Lower leg skin (tissue), 4 donors: ENCODE measurements around the gene ECE2. TPM values are rescaled to one million over a fixed set of nuclear protein-coding genes. Genes with fewer than 3 reads are reported as not detected.

Experiments used
- DNase-seq, 2 donors: peaks; one replicate each; pipeline ENCODE4 v3.0.0-alpha.2; 2019; ENCODE audit warnings: low spot score in 2 of 2
- H3K4me3 ChIP-seq: fragments of 200-600 bp; sonication (generic); 2 replicates; pipeline ENCODE4 v1.5.1; 2017; ENCODE audit warnings: mild to moderate bottlenecking, low read depth; ENCODE audit not compliant: poor library complexity, severe bottlenecking
- POLR2A ChIP-seq, 2 donors: fragments of 450-650 bp; IDR thresholded peaks; one replicate each; pipeline ENCODE4 v1.6.1; 2016 to 2017; ENCODE audit warnings: antibody characterized with exemption in 2 of 2, mild to moderate bottlenecking in 1 of 2, moderate library complexity in 1 of 2
- WGBS, 2 donors: methylation state at CpG; one replicate each; pipeline ENCODE4 v1.1.5; 2018; 5-methylcytosine and 5-hydroxymethylcytosine counted together
- intact Hi-C: fragments of 100-400 bp; cut with DNase I; formaldehyde crosslinking; loops from one replicate; pipeline ENCODE4 v1.15.0; 2023; ENCODE audit warnings: low total_unique reads
- total RNA-seq, 4 donors: library from RNA; depleted of rRNA; stranded (reverse); fragments of >200 nt; gene quantifications; one replicate each; pipeline ENCODE4 v1.1.0, GENCODE V29; 2016
- TF ChIP-seq, protein P1 (sequence below), 3 donors: fragments of 450-650 bp; IDR thresholded peaks; one replicate each; pipeline ENCODE4 v1.5.1; 2016; ENCODE audit warnings: antibody characterized with exemption in 3 of 3, mild to moderate bottlenecking in 3 of 3, moderate library complexity in 2 of 3

The ECE2 gene
- total RNA-seq, 4 donors from 2014 or later, result not detected

DNA sequence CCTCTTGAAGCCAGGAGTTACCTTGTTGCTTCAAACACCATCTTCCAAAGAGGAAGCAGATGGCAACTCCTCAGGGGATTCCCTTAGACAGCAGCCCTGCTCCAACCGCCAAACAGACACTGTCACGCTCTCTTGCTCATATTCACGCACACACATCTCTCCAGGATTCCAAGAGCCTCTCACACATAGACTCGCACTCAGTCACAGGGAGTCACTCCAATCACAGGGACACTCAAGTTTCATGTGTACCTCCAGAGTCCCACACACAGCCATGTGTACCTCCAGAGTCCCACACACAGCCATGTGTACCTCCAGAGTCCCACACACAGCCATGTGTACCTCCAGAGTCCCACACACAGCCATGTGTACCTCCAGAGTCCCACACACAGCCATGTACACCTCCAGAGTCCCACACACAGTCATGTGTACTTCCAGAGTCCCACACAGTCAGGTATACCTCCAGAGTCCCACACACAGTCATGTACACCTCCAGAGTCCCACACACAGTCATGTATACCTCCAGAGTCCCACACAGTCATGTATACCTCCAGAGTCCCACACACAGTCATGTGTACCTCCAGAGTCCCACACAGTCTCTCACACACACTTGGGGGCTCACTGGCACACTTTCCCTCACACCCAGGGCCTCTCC is 40.3 kb upstream of the ECE2 start:
- intact Hi-C loops, result no loop called here
- H3K4me3 ChIP-seq, result no peak overlapping the region
- DNase-seq, result no peak
- WGBS, 2 donors, result 78 to 81% methylated on average over 4 of the region's 4 CpGs
- no peak for TF ChIP-seq POLR2A (IDR thresholded peaks at IDR 0.05)
- TF ChIP-seq, protein P1, sequence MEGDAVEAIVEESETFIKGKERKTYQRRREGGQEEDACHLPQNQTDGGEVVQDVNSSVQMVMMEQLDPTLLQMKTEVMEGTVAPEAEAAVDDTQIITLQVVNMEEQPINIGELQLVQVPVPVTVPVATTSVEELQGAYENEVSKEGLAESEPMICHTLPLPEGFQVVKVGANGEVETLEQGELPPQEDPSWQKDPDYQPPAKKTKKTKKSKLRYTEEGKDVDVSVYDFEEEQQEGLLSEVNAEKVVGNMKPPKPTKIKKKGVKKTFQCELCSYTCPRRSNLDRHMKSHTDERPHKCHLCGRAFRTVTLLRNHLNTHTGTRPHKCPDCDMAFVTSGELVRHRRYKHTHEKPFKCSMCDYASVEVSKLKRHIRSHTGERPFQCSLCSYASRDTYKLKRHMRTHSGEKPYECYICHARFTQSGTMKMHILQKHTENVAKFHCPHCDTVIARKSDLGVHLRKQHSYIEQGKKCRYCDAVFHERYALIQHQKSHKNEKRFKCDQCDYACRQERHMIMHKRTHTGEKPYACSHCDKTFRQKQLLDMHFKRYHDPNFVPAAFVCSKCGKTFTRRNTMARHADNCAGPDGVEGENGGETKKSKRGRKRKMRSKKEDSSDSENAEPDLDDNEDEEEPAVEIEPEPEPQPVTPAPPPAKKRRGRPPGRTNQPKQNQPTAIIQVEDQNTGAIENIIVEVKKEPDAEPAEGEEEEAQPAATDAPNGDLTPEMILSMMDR (IDR thresholded peaks at IDR 0.05), result no peak

DNA sequence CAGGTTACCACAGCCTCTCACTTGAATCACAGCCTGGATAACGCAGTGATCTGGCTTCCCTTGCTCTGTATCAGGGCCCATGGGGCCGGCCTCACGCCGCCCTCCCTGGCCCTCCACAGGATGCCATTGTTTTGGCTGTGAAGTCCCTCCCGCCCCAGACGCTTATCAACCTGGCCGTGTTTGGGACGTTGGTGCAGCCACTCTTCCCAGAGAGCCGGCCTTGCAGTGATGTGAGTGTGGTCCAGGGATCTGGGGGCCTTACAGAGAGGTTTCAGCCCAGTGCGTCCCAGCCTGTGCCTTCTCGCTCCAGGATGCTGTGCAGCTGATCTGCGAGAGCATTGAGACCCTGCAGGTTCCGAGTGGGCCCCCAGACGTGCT is 39.8 kb upstream of the ECE2 start:
- H3K4me3 ChIP-seq, result no peak overlapping the region
- TF ChIP-seq, protein P1 (IDR thresholded peaks at IDR 0.05), result no peak
- no peak for TF ChIP-seq POLR2A (IDR thresholded peaks at IDR 0.05)
- intact Hi-C loops, result no loop called here
- DNase-seq, result no peak
- 70 to 74% methylated on average over 12 to 14 of the region's 14 CpGs for WGBS, 2 donors

DNA sequence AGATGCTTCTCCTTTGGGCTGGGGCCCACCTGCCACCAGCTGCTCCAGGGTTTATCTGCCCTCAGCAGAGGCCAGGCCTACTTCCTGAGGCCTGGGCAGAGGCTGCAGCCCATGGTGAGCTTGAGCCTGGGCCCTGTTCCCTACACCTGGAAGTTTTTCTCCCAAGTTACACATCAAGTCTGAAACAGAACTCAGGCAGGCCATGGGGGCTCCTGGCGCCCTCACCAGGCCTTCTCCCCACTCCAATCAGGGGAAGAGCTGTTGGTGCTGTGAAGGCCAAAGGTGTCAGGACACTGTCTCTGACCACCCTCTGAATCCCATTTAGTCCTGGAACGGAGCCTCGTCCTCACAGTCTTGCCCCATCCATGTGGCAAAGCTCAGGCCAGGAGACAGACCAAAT is 39.2 kb upstream of the ECE2 start:
- H3K4me3 ChIP-seq, result no peak overlapping the region
- no peak for TF ChIP-seq POLR2A (IDR thresholded peaks at IDR 0.05)
- TF ChIP-seq, protein P1 (IDR thresholded peaks at IDR 0.05), result no peak
- WGBS, 2 donors, result 87 to 90% methylated on average over 3 of the region's 3 CpGs
- no peak for DNase-seq
- intact Hi-C loops, result no loop called here

DNA sequence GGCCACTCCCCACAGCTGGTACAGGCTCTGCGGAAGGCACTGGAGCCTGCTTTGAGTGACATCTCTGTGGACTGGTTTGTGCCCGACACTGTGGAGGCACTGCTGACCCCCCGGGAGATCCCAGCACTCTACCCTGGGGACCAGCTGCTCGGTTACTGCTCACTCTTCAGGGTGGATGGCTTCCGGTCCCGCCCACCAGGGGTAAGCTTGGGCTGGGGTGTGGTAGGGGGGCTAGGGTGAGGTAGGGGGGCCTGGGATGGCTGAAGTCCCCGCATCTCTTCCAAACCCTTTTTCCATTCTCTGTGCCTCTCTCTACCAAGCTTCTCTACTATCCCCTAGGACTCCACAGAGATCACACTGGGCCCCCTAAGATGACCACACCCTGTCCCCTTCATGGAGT is 38.6 kb upstream of the ECE2 start:
- intact Hi-C loops, result no loop called here
- WGBS, 2 donors, result 84 to 86% methylated on average over 7 of the region's 7 CpGs
- no peak for DNase-seq
- TF ChIP-seq, protein P1 (IDR thresholded peaks at IDR 0.05), result no peak
- no peak for TF ChIP-seq POLR2A (IDR thresholded peaks at IDR 0.05)
- no peak overlapping the region for H3K4me3 ChIP-seq

DNA sequence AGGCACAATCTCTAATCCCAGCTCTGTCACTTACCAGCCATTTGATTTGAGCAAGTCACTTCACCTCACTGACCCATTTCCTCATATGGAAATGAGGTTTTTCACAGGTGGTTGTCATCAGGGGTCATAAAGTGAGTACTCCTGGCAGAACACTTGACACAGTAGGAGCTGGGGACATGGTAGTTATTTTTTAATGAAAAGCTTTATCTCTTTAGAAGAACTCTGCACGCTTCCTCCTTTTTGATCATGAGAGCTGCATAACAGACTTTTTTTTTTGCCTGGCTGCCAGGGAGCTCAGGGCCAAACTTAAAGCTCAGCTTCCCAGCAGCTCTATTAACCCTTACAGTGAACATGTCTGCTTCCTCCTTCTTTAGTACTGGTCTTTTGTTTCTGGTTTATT is 38.0 kb upstream of the ECE2 start:
- TF ChIP-seq, protein P1 (IDR thresholded peaks at IDR 0.05), result no peak
- TF ChIP-seq POLR2A (IDR thresholded peaks at IDR 0.05), result no peak
- WGBS, 2 donors, result 17 to 30% methylated on average over 1 of the region's 1 CpG
- no peak overlapping the region for H3K4me3 ChIP-seq
- intact Hi-C loops, result no loop called here
- no peak for DNase-seq

DNA sequence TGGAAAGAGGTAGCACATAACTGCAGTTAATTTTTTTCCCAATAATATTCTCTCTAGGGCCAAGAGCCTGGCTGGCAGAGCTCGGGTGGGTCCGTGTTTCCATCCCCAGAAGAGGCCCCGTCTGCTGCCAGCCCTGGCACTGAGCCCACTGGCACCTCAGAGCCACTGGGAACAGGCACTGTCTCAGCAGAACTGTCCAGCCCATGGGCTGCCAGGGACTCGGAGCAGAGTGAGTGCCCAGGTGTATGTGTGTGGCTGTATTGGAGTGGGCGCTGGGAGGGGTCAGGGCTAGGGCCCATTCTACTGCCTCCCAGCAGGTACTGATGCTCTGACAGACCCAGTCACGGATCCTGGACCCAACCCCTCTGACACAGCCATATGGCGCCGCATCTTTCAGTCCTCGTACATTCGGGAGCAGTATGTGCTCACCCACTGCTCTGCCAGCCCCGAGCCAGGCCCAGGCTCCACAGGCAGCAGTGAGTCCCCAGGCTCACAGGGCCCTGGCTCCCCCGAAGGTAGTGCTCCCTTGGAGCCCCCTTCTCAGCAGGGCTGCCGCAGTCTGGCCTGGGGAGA is 37.5 kb upstream of the ECE2 start:
- no peak overlapping the region for H3K4me3 ChIP-seq
- DNase-seq, result no peak
- TF ChIP-seq, protein P1 (IDR thresholded peaks at IDR 0.05), result no peak
- TF ChIP-seq POLR2A (IDR thresholded peaks at IDR 0.05), result no peak
- intact Hi-C loops, result no loop called here
- 64 to 70% methylated on average over 12 to 13 of the region's 13 CpGs for whole genome bisulfite sequencing, 2 donors
